GM19351 (cell line): ENCODE results near the gene TP63.
A peak's percentile ranks its signal among the peaks of the same experiment; 100 is the strongest.
"Not testable (repeated sequence)": the region's sequence is repeated elsewhere in the genome, so short reads cannot be mapped to it uniquely, and the experiment has no call there.

Experiments
- ATAC-seq: cut with Tn5 transposase; IDR thresholded peaks from one replicate; pipeline ENCODE4 v1.9.1; 2021; ENCODE audit warnings: mild to moderate bottlenecking, moderate library complexity; ENCODE audit not compliant: unreplicated experiment

Gene TP63

DNA sequence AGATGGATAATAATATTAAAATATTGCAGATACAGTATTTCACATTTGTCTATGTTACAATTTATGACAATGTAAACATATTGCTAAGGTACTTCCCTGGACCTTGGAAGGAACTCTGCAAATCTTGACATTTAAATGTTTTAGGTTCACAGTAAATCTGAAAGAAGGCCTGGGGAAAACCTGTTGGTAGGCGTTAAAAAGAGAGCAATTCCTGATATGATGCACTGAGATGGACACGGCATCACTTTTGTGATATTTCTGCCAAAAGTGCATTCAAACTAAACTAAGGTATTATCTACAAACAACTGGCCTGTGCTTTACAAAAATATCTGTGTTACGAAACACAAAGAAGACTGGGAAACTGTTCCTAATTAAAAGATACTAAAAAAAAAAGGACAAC lies 6.1 kb upstream of the TP63 start:
- no peak for ATAC-seq

DNA sequence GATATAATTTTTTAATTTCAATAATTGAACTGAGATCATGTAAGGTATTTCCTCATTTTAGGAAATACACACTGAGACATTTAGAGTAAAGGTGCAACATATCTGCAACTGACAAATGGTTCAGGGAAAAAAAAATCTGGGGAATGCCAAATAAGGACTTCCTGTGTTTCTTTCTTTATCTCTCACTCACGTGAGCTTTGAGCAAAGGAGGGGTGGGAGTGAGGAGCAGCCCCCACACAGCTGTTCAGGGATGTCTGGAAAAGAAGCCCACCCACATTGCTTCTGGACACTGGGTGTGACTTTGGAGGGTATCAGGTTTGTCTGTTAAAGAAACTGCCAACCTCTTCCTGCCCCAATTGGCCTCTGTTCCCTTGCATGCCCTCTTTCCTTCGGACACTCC lies 5.6 kb upstream of the TP63 start:
- no peak for ATAC-seq

DNA sequence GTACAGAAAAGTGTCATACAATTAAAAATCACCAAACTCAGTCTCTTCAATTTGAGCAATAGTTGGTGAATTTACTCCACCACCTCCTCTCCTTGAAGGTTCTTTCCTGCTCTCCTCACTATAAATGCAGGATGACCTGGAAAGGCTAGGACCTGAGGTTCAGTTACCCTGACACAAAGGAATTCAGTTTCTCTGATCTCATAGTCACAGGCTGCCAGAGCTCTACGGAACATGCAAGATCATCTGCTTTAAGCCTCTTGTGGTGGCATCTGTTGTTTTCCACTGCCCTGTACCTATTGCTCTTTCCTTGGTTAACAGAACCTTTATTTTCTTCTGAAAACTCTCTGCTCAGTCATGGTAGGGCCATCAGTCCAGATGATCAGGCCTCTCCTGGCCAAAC lies 4.9 kb upstream of the TP63 start:
- ATAC-seq, result no peak

DNA sequence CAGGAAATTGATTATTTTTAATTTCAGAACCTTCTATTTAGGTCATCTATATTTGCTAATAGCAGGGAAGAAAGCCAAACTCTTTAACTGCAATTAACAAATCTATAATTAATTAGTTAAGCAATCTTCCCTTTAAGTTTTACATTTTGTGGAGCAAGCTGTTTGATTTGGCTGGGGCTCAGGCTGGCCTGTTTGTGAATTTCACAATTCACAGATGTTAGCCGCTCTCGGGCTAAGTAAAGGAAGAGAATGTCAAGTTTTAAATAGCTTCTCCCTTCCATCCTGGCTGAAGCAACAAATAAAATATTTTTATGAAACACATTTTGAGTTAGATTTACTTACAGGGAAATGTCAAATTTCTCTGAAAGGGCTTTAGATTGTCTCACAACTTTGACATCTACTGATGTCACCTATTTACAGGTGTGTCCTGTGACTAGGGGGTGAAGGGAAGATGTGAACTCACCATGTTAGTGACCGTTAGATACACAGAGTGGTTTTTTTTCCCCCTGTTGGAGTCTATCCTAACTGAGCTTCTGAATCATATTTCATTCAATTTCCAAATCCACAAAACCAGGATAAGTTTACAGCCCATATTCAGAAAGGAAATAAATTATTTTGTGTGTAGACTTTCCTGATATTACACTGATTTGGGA lies 1.3 kb upstream of the TP63 start:
- ATAC-seq, result no peak

DNA sequence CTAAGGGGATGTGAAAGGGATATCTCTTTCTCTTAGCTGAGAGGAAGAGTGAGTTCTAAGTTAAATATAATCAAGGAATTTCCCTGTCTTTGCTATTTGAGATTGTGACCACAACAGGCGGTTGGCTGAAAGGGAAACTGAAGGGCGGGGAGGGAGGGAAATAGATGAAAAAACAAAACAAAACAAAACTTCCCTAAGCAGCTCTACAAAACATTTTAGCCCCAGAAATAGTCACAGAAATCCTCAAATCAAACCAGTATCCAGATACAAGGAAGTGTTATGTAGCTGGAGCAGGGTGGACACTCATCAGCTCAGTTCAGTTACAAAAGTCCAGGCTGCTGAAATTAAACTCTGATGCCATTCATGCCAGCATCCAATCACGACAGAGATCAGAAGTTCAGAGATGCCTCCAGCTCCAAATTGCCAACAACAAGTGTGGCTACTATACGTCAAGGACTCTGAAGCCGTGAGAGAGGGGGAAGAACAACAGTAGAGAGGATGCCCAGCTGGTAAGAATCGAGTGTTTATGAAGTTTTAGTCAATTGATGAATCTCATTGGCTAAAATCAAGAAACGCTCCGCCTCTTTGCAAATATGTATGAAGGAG lies 319 bp upstream of the TP63 start:
- ATAC-seq, result peak; percentile 66

DNA sequence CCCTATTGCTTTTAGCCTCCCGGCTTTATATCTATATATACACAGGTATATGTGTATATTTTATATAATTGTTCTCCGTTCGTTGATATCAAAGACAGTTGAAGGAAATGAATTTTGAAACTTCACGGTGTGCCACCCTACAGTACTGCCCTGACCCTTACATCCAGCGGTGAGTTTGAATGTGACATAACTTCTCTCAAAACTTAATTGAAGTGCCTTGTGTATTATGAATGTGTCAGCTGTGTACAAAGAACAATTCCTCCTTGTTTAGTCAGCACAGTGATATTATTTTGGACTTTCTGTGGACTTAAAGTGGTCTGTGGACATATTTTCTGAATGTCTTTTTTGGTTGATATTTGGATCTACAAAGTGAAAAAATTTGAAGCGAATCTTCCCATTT lies 220 bp downstream of the TP63 start:
- no peak for ATAC-seq

DNA sequence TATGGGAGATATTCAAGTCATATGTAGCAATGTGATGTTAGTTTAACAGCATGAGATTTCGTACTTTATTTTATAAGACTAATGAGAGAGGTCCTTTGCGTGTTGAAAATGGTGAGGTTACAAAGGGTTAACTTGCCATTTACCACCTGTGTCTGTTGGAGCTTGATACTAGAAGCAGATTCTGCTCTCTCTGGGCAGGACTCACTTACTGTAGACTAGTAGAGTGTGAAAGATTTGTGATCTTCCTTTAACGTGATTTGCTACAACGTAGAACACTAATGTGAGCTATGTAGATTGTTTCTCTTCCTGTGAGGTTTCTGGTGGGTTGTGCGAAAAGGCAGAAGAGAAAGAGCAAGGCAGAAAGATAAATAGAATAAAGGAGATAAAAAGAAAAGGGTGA lies 1.1 kb downstream of the TP63 start:
- ATAC-seq, result peak; percentile 56

DNA sequence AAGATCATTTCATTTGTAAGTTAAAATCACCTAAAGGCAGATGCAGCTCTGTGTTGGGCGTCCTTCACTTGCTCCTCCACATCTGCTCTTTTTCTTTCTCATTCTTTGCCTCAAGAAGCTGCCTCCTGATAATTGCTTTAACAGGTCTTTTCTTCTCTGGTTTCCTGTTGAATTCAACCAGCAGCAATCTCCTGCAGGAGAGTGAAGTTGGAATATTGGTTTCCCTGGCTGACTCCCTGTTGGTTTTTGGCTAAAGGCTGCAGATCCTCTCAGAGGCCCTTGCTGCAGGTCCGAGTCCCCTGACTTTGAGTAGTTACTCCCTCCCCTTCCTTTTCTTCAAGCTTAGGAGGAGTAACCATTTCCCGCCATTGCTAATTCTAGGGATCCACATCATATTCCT lies 4.2 kb downstream of the TP63 start:
- no peak for ATAC-seq

DNA sequence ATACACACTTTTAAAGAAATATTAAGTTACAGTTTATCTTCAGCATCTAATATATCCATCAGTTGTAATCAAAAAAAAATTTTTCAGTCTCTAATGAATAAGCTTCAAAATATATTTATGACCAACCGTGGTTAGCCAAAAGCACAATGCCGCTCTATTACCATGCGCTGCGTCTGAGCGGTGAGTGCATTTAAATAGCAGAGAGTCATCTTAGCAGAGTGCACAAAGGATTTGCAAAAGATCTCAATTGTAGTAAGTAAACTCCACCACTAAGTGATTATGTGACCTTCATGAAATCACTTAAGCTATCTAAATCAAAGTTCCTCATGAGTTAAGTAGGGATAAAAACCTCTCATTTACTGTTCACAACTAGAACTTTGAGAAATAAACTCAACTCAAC lies 4.9 kb downstream of the TP63 start:
- ATAC-seq, result no peak

DNA sequence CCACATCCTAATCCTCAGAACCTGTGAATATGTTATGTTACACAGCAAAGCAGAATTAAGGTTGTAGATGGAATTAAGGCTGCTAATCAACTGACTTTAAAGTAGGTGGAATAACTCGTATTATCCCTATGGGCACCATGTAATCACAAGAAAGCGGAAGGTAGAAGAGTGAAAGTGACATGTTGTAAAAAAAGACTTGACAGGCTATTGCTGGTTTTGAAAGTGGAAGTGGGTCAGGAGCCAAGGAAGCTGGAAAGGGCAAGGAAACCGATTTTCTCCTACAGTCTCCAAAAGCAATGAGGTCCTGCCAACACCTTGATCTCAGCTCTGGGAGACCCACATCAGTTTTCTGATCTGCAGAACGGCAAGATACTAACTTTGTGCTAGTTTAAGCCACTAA lies 6.6 kb downstream of the TP63 start:
- ATAC-seq, result no peak

DNA sequence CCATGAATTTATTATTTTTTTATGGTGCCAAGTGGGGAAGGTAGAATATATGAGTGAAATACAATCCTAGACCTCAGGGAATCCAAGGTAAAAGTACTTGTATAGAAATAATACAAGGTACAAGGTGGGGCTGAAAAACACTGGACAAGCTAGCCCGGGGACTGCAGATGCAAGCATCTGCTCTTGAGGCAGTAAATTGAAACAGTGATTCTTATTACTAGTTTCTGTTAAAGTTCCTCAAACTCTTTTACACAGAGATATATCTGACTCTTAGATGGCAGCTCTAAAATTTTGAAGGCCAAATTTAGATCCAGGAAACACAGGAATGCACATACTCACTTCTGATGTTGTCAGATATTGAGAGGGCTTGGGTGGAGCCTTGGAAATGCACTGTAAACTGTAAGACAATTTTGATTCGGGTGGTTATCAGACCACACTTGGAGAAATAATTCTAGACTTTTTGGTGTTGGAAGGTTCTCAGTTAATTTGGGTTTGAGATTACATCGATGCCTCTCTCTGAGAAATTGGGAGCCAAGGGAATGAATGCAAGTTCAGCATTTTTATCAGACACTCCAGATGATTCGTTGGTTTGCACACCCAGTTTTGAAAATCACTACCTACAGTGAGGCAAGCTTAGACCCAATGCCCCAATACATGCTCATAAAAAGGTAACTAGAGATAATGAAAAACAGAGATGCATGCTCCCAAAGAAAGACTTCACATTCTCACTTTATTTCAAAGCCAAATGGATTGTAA lies 7.3 kb downstream of the TP63 start:
- no peak for ATAC-seq

DNA sequence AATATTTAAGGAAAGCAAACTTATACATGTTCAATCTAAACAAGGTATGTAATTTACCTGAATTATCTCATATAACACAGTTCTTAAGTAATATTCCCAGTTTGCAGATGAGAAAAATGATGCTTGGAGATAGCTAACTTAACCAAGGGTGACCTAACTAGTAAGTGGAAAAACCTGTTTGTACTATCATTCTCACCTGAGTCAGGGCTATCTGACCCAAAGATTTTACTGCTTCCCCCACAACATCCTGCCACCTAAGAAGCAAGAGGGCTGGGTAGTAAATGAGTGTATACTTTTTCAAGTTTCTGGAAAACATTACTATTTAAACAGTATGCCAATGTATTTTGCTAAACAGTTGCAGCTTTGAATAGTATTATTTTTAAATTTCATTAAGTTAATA lies 10.6 kb downstream of the TP63 start:
- peak; percentile 78 for ATAC-seq

DNA sequence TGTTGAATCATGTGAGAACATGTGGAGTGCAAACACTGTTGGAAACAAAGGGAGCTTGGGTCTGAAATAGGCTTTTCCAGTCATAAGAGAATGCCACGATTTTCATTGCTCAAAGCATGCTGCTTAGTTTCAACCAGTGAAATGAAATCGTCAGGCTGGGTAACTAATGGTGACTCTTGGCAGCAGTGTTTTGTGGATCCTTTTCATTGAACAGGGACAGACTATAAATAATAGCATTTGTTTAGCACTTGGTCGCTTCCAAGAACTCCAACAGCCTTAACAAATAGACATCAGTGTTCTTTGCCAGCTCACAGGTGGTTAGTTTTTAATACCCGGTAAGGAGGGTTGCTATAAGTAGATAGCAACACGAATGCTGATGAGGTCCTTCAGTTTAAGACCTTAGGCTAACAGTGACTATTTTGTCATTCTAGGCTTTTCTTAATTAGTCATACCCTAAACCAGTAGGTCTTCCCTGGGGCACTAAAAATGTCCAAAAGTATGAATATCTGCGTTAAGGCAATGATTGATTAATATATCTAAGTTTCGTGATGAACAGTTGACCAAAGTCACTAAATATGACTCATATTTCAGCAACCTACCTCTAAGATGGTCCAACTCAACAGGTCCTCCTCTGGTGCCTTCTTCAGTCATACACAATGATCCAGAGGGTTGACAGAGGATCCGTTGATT lies 15.8 kb downstream of the TP63 start:
- no peak for ATAC-seq

DNA sequence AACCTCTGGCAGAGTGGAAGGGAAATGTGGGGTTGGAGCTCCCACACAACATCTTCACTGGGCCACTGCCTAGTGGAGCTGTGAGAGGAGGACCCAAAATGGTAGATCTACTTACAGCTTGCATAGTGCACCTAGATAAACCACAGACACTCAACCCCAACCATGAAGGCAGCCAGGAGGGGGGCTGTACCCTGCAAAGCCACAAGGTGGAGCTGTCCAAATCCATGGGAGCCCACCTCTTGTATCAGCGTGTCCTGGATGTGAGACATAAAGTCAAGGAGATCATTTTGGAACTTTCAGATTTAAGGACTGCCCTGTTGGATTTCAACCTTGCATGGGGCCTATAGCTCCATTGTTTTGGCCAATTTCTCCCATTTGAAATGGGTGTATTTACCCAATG lies 20.9 kb downstream of the TP63 start:
- no peak for ATAC-seq

DNA sequence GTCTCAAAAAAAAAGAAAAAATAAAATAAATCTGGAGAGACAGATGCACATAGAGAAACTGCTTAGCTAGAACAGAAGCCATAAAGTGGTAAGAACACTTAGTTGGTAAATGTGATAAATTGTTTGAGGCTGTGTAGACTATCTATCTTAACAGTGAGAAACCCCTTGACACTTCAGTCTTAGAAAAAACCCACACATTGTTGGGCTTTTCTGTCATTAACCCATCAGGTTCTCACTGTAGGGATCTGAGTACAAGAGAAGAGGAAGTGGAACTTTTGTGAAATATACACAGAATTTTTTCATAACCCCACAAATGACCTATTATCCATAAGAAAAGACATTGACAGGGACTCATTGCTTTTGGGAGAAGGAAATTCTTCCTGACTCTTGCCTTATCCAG lies 24.4 kb downstream of the TP63 start:
- peak; percentile 96 for ATAC-seq

DNA sequence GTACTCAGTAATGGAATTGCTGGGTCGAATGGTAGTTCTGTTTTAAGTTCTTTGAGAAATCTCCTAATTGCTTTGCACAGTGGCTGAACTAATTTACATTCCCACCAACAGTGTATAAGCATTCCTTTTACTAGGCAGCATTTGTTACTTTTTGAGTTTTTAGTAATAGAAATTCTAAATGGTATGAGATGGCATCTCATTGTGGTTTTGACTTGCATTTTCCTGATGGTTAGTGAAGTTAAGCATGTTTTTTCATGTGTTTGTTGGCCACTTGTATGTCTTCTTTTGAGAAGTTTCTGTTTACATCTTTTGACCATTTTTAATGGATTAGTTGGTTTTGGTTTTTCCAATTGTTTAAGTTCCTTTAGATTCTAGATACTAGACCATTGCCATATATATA lies 28.4 kb downstream of the TP63 start:
- ATAC-seq, result no peak

DNA sequence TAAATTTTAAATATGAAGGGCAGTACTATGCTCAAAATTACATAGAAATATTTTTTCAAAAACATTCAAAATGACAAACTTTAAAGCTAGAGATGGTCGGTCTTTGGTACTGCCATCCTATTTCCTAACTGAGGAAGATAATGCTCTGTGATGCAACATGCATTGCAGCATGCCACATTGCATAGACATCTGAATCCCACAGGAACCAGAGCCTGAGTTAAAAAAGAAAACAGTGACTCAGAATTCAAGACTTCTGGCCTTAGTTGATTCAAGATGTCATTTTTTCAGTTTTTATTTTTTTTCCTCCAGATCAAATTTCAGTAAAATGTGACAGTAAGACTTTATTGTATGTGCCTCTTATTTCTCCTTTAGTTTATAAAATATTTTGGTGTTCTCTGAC lies 33.1 kb downstream of the TP63 start:
- ATAC-seq, result no peak

DNA sequence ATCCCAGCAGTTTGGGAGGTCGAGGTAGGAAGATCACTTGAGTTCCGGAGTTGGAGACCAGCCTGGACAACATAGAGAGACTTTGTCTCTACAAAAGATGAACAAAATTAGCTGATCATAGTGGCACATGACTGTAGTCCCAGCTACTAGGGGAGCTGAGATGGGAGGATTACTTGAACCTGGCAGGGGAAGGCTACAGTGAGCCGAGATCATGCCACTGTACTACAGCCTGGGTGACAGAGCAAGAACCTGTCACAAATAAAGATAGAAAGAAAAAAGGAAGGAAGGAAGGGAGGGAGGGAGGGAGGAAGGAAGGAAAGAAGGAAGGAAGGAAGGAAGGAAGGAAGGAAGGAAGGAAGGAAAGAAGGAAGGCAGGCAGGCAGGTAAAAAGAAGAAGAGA lies 41.2 kb downstream of the TP63 start:
- not testable (repeated sequence) for ATAC-seq

DNA sequence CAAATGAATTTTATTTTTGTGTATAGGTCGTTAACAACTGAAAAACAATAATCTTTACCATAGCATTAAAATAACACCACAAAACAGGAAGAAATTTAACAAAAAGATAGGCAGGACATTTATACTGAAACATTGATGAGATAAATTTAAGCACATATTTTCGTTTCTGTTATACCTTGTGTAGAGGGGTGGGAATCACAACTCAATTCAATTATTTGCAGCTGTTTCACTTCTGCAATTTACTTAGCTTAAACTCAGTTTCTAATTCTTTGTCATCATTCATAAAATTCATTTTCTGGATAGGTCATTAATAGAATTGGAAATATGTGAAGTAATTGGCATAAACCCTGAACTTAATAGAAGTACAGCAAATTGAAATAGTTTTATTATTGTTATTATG lies 42.3 kb downstream of the TP63 start:
- ATAC-seq, result peak; percentile 93

DNA sequence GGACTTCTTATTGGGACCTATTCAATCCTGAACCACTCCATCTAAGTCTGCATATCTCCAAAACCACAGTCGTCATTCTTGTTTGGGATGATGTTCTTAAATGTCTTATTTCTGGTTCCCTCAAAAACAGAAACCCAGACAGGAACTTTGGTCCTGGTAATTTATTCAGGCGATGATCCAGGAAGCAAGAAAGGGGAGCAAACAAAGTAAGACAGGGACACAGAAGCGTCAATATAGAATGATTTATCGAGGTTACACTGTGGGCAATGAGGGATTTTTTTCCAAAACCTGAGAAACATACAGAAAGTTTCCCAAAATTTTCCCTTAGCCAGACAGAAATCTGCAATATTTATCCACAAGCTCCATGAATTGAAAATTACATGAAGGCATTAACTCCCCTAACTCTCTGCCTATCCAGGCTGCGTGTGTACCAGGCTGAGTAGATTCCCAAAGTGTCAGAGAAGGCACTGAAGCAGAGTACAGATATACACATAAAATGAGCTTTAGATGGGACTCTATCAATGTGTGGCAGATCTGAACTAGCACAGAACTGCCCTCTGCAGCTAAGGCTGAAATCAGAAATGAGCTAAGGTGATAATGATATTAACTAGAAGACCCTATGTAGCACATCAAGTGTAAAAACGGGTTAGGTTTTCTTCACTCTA lies 43.2 kb downstream of the TP63 start:
- no peak for ATAC-seq

DNA sequence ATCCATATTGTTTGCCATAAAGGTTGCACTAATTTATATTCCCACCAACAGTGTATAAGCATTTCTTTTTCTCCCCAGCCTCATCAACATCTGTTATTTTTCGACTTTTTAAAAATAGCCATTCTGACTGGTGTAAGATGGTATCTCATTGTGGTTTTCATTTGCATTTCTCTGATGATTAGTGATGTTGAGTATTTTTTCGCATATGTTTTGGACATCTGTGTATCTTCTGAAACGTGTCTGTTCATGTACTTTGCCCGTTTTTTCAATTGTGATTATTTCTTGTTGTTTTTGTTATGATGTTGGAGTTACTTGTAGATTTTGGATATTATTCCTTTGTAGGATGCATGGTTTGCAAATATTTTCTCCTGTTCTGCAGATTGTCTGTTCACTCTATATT lies 46.5 kb downstream of the TP63 start:
- peak; percentile 43 for ATAC-seq
